Fibroblast of lung (primary cell): ENCODE data around the gene RHEB.

Experiments used
- EZH2 ChIP-seq: IDR thresholded peaks from 2 replicates; pipeline ENCODE4 v1.5.1; 2012; ENCODE audit warnings: low read length, control low read depth, mild to moderate bottlenecking; ENCODE audit errors: missing control alignments
- TF ChIP-seq, protein P1 (sequence below), 2 donors: IDR thresholded peaks in 1 of 2; conservative IDR thresholded peaks in 1 of 2; 1 replicate in 1 of 2; 2 replicates in 1 of 2; pipeline ENCODE4 v1.5.1; 2011 to 2012; ENCODE audit warnings: low read length in 2 of 2, control low read depth in 1 of 2, inconsistent platforms in 1 of 2, low read depth in 1 of 2, mild to moderate bottlenecking in 1 of 2

DNA sequence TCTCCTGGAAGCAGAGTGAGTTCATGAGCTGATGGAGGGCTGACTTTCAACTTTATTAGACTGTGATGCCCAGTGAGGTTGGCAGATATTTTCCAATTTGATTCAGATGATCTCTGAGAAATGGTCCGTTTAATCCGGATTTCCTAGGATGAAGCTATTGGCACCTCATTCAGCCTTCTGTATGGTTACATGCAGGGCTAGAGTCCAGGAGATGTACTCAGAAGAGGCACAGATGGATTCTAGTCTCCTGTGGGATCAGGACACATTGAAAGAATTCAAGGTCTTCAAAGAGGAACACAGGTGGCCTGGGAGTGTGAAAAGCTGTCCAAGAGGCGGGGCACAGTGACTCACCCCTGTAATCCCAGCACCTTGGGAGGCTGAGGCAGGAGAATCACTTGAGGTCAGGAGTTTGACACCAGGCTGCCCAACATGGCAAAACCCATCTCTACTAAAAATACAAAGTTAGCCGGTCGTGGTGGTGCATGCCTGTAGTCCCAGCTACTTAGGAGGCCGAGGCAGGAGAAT, 23.0 kb upstream of the RHEB start:
- TF ChIP-seq, protein P1, sequence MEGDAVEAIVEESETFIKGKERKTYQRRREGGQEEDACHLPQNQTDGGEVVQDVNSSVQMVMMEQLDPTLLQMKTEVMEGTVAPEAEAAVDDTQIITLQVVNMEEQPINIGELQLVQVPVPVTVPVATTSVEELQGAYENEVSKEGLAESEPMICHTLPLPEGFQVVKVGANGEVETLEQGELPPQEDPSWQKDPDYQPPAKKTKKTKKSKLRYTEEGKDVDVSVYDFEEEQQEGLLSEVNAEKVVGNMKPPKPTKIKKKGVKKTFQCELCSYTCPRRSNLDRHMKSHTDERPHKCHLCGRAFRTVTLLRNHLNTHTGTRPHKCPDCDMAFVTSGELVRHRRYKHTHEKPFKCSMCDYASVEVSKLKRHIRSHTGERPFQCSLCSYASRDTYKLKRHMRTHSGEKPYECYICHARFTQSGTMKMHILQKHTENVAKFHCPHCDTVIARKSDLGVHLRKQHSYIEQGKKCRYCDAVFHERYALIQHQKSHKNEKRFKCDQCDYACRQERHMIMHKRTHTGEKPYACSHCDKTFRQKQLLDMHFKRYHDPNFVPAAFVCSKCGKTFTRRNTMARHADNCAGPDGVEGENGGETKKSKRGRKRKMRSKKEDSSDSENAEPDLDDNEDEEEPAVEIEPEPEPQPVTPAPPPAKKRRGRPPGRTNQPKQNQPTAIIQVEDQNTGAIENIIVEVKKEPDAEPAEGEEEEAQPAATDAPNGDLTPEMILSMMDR (conservative IDR thresholded peaks at IDR 0.05 in 1 of 2, IDR thresholded peaks at IDR 0.05 in 1 of 2; ENCODE audit: low read depth in 1 of 2, low read length in 2 of 2): no peak
- no peak for TF ChIP-seq EZH2
